SK-N-SH treated with all-trans-retinoic acid at 6 μM for 48 hours (cell line): ENCODE data around the gene GFI1.

Experiments used
- ARNTL ChIP-seq: fragments of 450-650 bp; formaldehyde crosslinking; IDR thresholded peaks from 2 replicates; pipeline ENCODE4 v1.5.0; 2020; ENCODE audit warnings: low read depth, mild to moderate bottlenecking, moderate library complexity, borderline replicate concordance
- CREB5 ChIP-seq: fragments of 250-450 bp; sonication (Bioruptor Pico); IDR thresholded peaks from 2 replicates; pipeline ENCODE4 v1.5.1; 2020; ENCODE audit warnings: low read depth, mild to moderate bottlenecking, moderate library complexity
- GLIS3 ChIP-seq: fragments of 250-450 bp; sonication (Bioruptor Pico); IDR thresholded peaks from 2 replicates; pipeline ENCODE4 v1.5.0; 2020; ENCODE audit warnings: mild to moderate bottlenecking, moderate library complexity
- ISL1 ChIP-seq: fragments of 250-450 bp; sonication (Bioruptor Pico); IDR thresholded peaks from 2 replicates; pipeline ENCODE4 v2.1.2; 2022; ENCODE audit warnings: mild to moderate bottlenecking, moderate library complexity
- OSR1 ChIP-seq: fragments of 250-450 bp; sonication (Bioruptor Pico); IDR thresholded peaks from 2 replicates; pipeline ENCODE4 v1.8.0; 2022; ENCODE audit warnings: moderate library complexity, mild to moderate bottlenecking, inconsistent platforms
- PATZ1 ChIP-seq: fragments of 250-450 bp; sonication (Bioruptor Pico); IDR thresholded peaks from 2 replicates; pipeline ENCODE4 v1.8.0; 2020; ENCODE audit warnings: mild to moderate bottlenecking, moderate library complexity, borderline replicate concordance
- POU6F1 ChIP-seq: fragments of 250-450 bp; sonication (Bioruptor Pico); IDR thresholded peaks from 2 replicates; pipeline ENCODE4 v1.8.0; 2021; ENCODE audit warnings: low read depth, mild to moderate bottlenecking, moderate library complexity, borderline replicate concordance
- PPARA ChIP-seq: fragments of 250-450 bp; sonication (Bioruptor Pico); IDR thresholded peaks from 2 replicates; pipeline ENCODE4 v1.5.0; 2020; ENCODE audit warnings: mild to moderate bottlenecking, borderline replicate concordance
- RARB ChIP-seq: fragments of 250-450 bp; sonication (Bioruptor Pico); IDR thresholded peaks from 2 replicates; pipeline ENCODE4 v1.8.0; 2021; ENCODE audit warnings: mild to moderate bottlenecking, moderate library complexity
- SNAI2 ChIP-seq: fragments of 250-450 bp; sonication (Bioruptor Pico); IDR thresholded peaks from 2 replicates; pipeline ENCODE4 v1.5.0; 2020; ENCODE audit warnings: mild to moderate bottlenecking, moderate library complexity
- TCF4 ChIP-seq: fragments of 250-450 bp; sonication (Bioruptor Pico); IDR thresholded peaks from 2 replicates; pipeline ENCODE4 v1.8.0; 2021; ENCODE audit warnings: mild to moderate bottlenecking, moderate library complexity, borderline replicate concordance
- TSHZ2 ChIP-seq: fragments of 250-450 bp; sonication (Bioruptor Pico); IDR thresholded peaks from 2 replicates; pipeline ENCODE4 v1.5.0; 2020; ENCODE audit warnings: mild to moderate bottlenecking, moderate library complexity
- ZFP3 ChIP-seq: fragments of 250-450 bp; sonication (Bioruptor Pico); IDR thresholded peaks from 2 replicates; pipeline ENCODE4 v1.5.0; 2020; ENCODE audit warnings: mild to moderate bottlenecking, moderate library complexity

- TF ChIP-seq PATZ1 (no peak), POU6F1 (no peak), TCF4 (CRISPR knock-in tag) (no peak), ARNTL (CRISPR knock-in tag) (no peak), ZFP3 (CRISPR knock-in tag) (no peak), PPARA (CRISPR knock-in tag) (no peak), OSR1 (CRISPR knock-in tag) (no peak), SNAI2 (no peak), RARB (CRISPR knock-in tag) (no peak), ISL1 (CRISPR knock-in tag) (no peak), TSHZ2 (CRISPR knock-in tag) (no peak), CREB5 (CRISPR knock-in tag) (no peak), GLIS3 (CRISPR knock-in tag) (no peak)
Measured at GRCh38 chr1:92504291-92505014, 17.7 kb upstream of the GFI1 start.
